CD14-positive monocyte (primary cell): ENCODE measurements around the gene STAM2. TPM values are rescaled to one million over a fixed set of nuclear protein-coding genes. Genes with fewer than 3 reads are reported as not detected.
A peak's percentile ranks its signal among the peaks of the same experiment; 100 is the strongest.

ENCODE experiments used
- DNase-seq, 3 donors: peaks; one replicate each; pipeline ENCODE4 v3.0.0-alpha.2; 2011 to 2022
- H2AFZ ChIP-seq: 2 replicates; pipeline ENCODE4 v1.6.0; 2012; ENCODE audit warnings: mild to moderate bottlenecking, low read depth, low read length, inconsistent platforms; ENCODE audit not compliant: insufficient read depth, poor library complexity, severe bottlenecking
- H3K27ac ChIP-seq, 2 donors: 1 replicate in 1 of 2; 2 replicates in 1 of 2; pipeline ENCODE4 v1.5.1; 2012 to 2013; ENCODE audit warnings: low read length in 2 of 2, control low read depth in 1 of 2, inconsistent platforms in 1 of 2, low read depth in 1 of 2, mild to moderate bottlenecking in 1 of 2
- H3K27me3 ChIP-seq, 2 donors: one replicate each; pipeline versions ENCODE4 v1.6.0 to v1.6.1; 2011 to 2013; ENCODE audit warnings: low read length in 2 of 2; ENCODE audit not compliant: control insufficient read depth in 2 of 2, insufficient read depth in 2 of 2
- H3K36me3 ChIP-seq, 2 donors: replicated peaks in 1 of 2; 1 replicate in 1 of 2; 2 replicates in 1 of 2; pipeline versions ENCODE4 v1.5.1 to v1.6.1; 2012 to 2013; ENCODE audit warnings: low read length in 2 of 2, control low read depth in 1 of 2, inconsistent platforms in 1 of 2, mild to moderate bottlenecking in 1 of 2; ENCODE audit not compliant: insufficient read depth in 2 of 2, control insufficient read depth in 1 of 2
- H3K4me1 ChIP-seq, 2 donors: 1 replicate in 1 of 2; 2 replicates in 1 of 2; pipeline versions ENCODE4 v1.5.1 to v1.6.1; 2012 to 2013; ENCODE audit warnings: low read length in 2 of 2, control low read depth in 1 of 2, inconsistent platforms in 1 of 2, mild to moderate bottlenecking in 1 of 2, moderate library complexity in 1 of 2; ENCODE audit not compliant: insufficient read depth in 2 of 2, control insufficient read depth in 1 of 2
- H3K4me2 ChIP-seq: replicated peaks from 2 replicates; pipeline ENCODE3; 2012; ENCODE audit warnings: low read length, moderate library complexity, mild to moderate bottlenecking; ENCODE audit not compliant: poor library complexity, severe bottlenecking; ENCODE audit errors: extremely low read depth
- H3K4me3 ChIP-seq, 3 experiments: fragments of 200-600 bp in 1 of 3; sonication (generic) in 1 of 3; replicated peaks in 1 of 3; 1 replicate in 2 of 3; 2 replicates in 1 of 3; pipeline ENCODE4 v1.5.1; 2011 to 2013; ENCODE audit warnings: low read length in 3 of 3, mild to moderate bottlenecking in 3 of 3, control low read depth in 2 of 3, low read depth in 2 of 3, inconsistent platforms in 1 of 3, moderate library complexity in 1 of 3
- H3K79me2 ChIP-seq: 2 replicates; pipeline ENCODE4 v1.6.0; 2012; ENCODE audit warnings: mild to moderate bottlenecking, control low read depth, inconsistent platforms, low read length, moderate library complexity; ENCODE audit not compliant: insufficient read depth
- H3K9ac ChIP-seq: 2 replicates; pipeline ENCODE4 v1.6.0; 2017; ENCODE audit warnings: low read length, mild to moderate bottlenecking; ENCODE audit not compliant: insufficient read depth, poor library complexity, severe bottlenecking
- H3K9me3 ChIP-seq, 2 donors: replicated peaks in 1 of 2; 1 replicate in 1 of 2; 2 replicates in 1 of 2; pipeline versions ENCODE4 v1.5.1 to v1.6.1; 2012 to 2013; ENCODE audit warnings: low read length in 2 of 2, control low read depth in 1 of 2; ENCODE audit not compliant: control insufficient read depth in 1 of 2, insufficient read depth in 1 of 2
- H4K20me1 ChIP-seq: 2 replicates; pipeline ENCODE4 v1.6.0; 2012; ENCODE audit warnings: mild to moderate bottlenecking, low read length, control low read depth, moderate library complexity; ENCODE audit not compliant: insufficient read depth
- H3K27ac Mint-ChIP-seq, 7 donors: one replicate each; pipeline ENCODE4 v1.8.0; 2020; ENCODE audit warnings: mild to moderate bottlenecking in 7 of 7, mixed read lengths in 7 of 7, moderate library complexity in 6 of 7, inconsistent platforms in 2 of 7
- H3K27me3 Mint-ChIP-seq, 3 donors: one replicate each; pipeline ENCODE4 v1.8.0; 2021 to 2022; ENCODE audit warnings: low read depth in 3 of 3, mild to moderate bottlenecking in 3 of 3, mixed read lengths in 3 of 3, moderate library complexity in 3 of 3, inconsistent platforms in 1 of 3
- H3K36me3 Mint-ChIP-seq, 2 donors: one replicate each; pipeline ENCODE4 v1.8.0; 2020; ENCODE audit warnings: mixed read lengths in 2 of 2, inconsistent platforms in 1 of 2, mild to moderate bottlenecking in 1 of 2
- H3K4me1 Mint-ChIP-seq: one replicate; pipeline ENCODE4 v1.8.0; 2020; ENCODE audit warnings: mild to moderate bottlenecking, mixed read lengths
- H3K4me3 Mint-ChIP-seq, 2 donors: one replicate each; pipeline ENCODE4 v1.8.0; 2020; ENCODE audit warnings: mild to moderate bottlenecking in 2 of 2, mixed read lengths in 2 of 2, moderate library complexity in 1 of 2
- H3K9me3 Mint-ChIP-seq, 7 donors: one replicate each; pipeline ENCODE4 v1.8.0; 2020 to 2022; ENCODE audit warnings: mixed read lengths in 7 of 7, mild to moderate bottlenecking in 6 of 7, moderate library complexity in 6 of 7, inconsistent platforms in 2 of 7
- CTCF ChIP-seq: fragments of 200-600 bp; IDR thresholded peaks from one replicate; pipeline ENCODE4 v1.8.0; 2022; ENCODE audit warnings: antibody characterized with exemption, mild to moderate bottlenecking
- WGBS: methylation state at CpG from one replicate; pipeline ENCODE4 v1.1.5; 2013; ENCODE audit warnings: missing lambda C conversion rate; ENCODE audit not compliant: insufficient coverage; 5-methylcytosine and 5-hydroxymethylcytosine counted together
- intact Hi-C, 2 donors: fragments of 100-400 bp; cut with micrococcal nuclease; formaldehyde crosslinking; loops; one replicate each; pipeline versions ENCODE4 v1.15.0 to v1.15.1; 2023
- polyA plus RNA-seq, 3 donors: library from polyadenylated mRNA; depleted of rRNA in 1 of 3; unstranded in 2 of 3; stranded (reverse) in 1 of 3; fragments of 300-500 nt in 2 of 3; fragments of >200 nt in 1 of 3; fragmentation: Illumina TruSeq in 2 of 3; gene quantifications; 1 replicate in 2 of 3; 2 replicates in 1 of 3; pipeline ENCODE4 v1.2.3, GENCODE V29; 2012 to 2021

Gene STAM2
- polyA plus RNA-seq, 3 donors, result 6.9 to 12.6 (median 8.2) TPM

- H3K36me3 Mint-ChIP-seq, result no peaks in the 10 kb centered on the region
- TF ChIP-seq CTCF, result no peak
- Histone ChIP-seq H3K9me3 (no peaks in the 10 kb centered on the region), H3K9ac (peak overlapping the region; percentile 11), H3K27me3 (no peaks in the 10 kb centered on the region), H3K4me2 (peak overlapping the region; percentile 67), H3K27ac (peak overlapping the region in 1 of 2 donors; percentile 64), H2AFZ (peak overlapping the region; percentile 36), H4K20me1 (no peaks in the 10 kb centered on the region), H3K79me2 (no peaks in the 10 kb centered on the region), H3K4me1 (peaks cover 28 to 38% of the 10 kb centered on the region in 2 donors), H3K36me3 (no peaks in the 10 kb centered on the region), H3K4me3 (peak overlapping the region in 2 of 3 experiments; percentile 18 to 67)
- peaks cover 49% of the 10 kb centered on the region for H3K4me1 Mint-ChIP-seq
- peaks cover 0 to 5% (median 0%) of the 10 kb centered on the region in 7 donors for H3K9me3 Mint-ChIP-seq
- peak overlapping the region; percentile 3 to 86 for H3K4me3 Mint-ChIP-seq
- H3K27me3 Mint-ChIP-seq, result peaks cover 0 to 2% (median 0%) of the 10 kb centered on the region in 3 donors
- H3K27ac Mint-ChIP-seq, result peak overlapping the region in 6 of 7 donors; percentile 21 to 79 (median 64)
- intact Hi-C loops, result no loop called here
- DNase-seq, result peak in 2 of 3 donors; percentile 14 to 39
- 0% methylated on average over 2 of the region's 2 CpGs for WGBS
Observed at GRCh38 chr2:152089238-152089637, 86.3 kb downstream of the STAM2 start.

GRCh38 chr2:152088006-152088405, 87.6 kb downstream of the STAM2 start:
- Histone ChIP-seq H3K9ac (no peak overlapping the region), H3K4me2 (peak overlapping the region; percentile 67), H3K79me2 (no peaks in the 10 kb centered on the region), H4K20me1 (no peaks in the 10 kb centered on the region), H3K4me3 (peak overlapping the region in 1 of 3 experiments; percentile 67), H3K27me3 (no peaks in the 10 kb centered on the region), H3K4me1 (peaks cover 26 to 38% of the 10 kb centered on the region in 2 donors), H3K9me3 (no peaks in the 10 kb centered on the region), H3K27ac (no peak overlapping the region), H3K36me3 (no peaks in the 10 kb centered on the region), H2AFZ (peak overlapping the region; percentile 38)
- TF ChIP-seq CTCF, result no peak
- no peak for DNase-seq
- Mint-ChIP-seq H3K4me3 (no peak overlapping the region), H3K4me1 (peaks cover 41% of the 10 kb centered on the region), H3K27ac (no peak overlapping the region), H3K9me3 (peaks cover 0 to 2% (median 0%) of the 10 kb centered on the region in 7 donors), H3K27me3 (no peaks in the 10 kb centered on the region), H3K36me3 (no peaks in the 10 kb centered on the region)
- no CpG with 5 or more reads among the region's 3 CpGs for WGBS
- intact Hi-C loops, result no loop called here
